ENCODE results near the gene DMBT1. TPM values are rescaled to one million over a fixed set of nuclear protein-coding genes. Genes with fewer than 3 reads are reported as not detected.

DMBT1 gene
- total RNA-seq, 1 experiment from 2014 or later = 0.62 TPM

DNA sequence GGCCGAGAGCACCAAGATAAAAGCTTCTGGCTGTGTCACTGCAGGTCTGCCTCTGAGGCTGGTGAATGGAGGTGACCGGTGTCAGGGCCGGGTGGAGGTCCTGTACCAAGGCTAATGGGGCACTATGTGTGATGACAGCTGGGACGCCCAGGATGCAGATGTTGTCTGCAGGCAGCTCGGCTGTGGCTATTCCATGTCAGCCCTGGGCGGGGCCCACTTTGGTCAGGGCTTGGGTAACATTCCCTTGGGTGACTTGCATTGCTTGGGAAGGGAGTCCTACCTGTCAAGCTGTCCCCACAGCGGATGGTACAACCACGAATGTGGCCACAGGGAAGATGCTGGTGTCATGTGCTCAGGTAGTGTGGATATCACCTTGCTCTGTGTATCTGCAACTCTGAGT is 8.0 kb downstream of the DMBT1 start:
- H3K9me3 ChIP-seq (ENCODE audit: low read length) = no peaks in the 10 kb centered on the region
- CTCF ChIA-PET = no interaction called here
- no peaks in the 10 kb centered on the region for H3K9me2 ChIP-seq (replicated peaks; ENCODE audit: low read length)
- peaks cover 3% of the 10 kb centered on the region; the same call in 1 of the 2 replicates for H3K4me1 ChIP-seq (ENCODE audit: insufficient read depth, low read length)
- intact Hi-C loops (cut with micrococcal nuclease) = loop anchor here (5.0 to 10.0 kb wide), 4 partner anchors 101 to 271 kb away; no protein-coding TSS in a partner anchor
- DNase-seq (no peak), ATAC-seq (no peak)
- no peaks in the 10 kb centered on the region for H4K20me1 ChIP-seq (ENCODE audit: low read length)
- no peaks in the 10 kb centered on the region for H3F3A ChIP-seq (ENCODE audit: low read length, unreplicated experiment)
- TF ChIP-seq, protein P1, sequence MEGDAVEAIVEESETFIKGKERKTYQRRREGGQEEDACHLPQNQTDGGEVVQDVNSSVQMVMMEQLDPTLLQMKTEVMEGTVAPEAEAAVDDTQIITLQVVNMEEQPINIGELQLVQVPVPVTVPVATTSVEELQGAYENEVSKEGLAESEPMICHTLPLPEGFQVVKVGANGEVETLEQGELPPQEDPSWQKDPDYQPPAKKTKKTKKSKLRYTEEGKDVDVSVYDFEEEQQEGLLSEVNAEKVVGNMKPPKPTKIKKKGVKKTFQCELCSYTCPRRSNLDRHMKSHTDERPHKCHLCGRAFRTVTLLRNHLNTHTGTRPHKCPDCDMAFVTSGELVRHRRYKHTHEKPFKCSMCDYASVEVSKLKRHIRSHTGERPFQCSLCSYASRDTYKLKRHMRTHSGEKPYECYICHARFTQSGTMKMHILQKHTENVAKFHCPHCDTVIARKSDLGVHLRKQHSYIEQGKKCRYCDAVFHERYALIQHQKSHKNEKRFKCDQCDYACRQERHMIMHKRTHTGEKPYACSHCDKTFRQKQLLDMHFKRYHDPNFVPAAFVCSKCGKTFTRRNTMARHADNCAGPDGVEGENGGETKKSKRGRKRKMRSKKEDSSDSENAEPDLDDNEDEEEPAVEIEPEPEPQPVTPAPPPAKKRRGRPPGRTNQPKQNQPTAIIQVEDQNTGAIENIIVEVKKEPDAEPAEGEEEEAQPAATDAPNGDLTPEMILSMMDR (conservative IDR thresholded peaks at IDR 0.05; ENCODE audit: low read depth, low read length) = no peak
- no peak for TF ChIP-seq EZH2phosphoT487 (IDR thresholded peaks at IDR 0.05; ENCODE audit: borderline replicate concordance, low read length)
- no peak for TF ChIP-seq EZH2 (IDR thresholded peaks at IDR 0.05; ENCODE audit: low read length, unreplicated experiment)
- no peaks in the 10 kb centered on the region for H3K79me2 ChIP-seq (ENCODE audit: low read length)
- POLR2A ChIA-PET (ENCODE audit: unreplicated experiment) = no interaction called here
- H3K4me2 ChIP-seq (ENCODE audit: low read length) = no peak overlapping the region
- H3K27ac ChIP-seq (ENCODE audit: low read length) = no peak overlapping the region
- no peaks in the 10 kb centered on the region; the same call in 1 of the 2 replicates for H3K36me3 ChIP-seq (ENCODE audit: low read depth, low read length)
- H3K4me3 ChIP-seq (ENCODE audit: low read length) = no peak overlapping the region
- H3K9ac ChIP-seq (ENCODE audit: low read length) = no peak overlapping the region
- H3K27me3 ChIP-seq (ENCODE audit: low read length) = peaks cover 4% of the 10 kb centered on the region; the same call in 1 of the 2 replicates
- BruUV-seq (replicated peaks) = no TSS peak
- no peak overlapping the region for H2AFZ ChIP-seq (ENCODE audit: low read length)

DNA sequence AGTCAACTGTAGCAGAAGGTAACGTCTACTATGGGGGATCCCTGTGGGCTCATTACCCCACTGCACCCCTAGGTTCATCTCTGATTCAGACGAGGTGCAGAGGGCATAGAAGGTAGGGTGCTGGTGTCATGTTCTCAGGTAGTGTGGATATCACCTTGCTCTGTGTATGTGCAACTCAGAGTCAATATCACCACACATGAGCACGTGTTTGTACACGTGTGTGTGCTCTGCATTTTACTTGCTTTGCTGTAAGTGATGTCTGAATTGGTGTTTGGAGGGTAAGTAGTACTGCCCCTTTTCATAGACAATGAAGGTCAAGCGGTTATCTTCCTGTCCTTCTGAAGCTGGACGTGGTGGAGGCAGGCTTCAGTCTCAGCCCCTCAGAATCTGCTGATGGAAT is 10.4 kb downstream of the DMBT1 start:
- H3F3A ChIP-seq (ENCODE audit: low read length, unreplicated experiment) = no peaks in the 10 kb centered on the region
- H3K4me1 ChIP-seq (ENCODE audit: insufficient read depth, low read length) = peaks cover 2% of the 10 kb centered on the region; the same call in 1 of the 2 replicates
- intact Hi-C loops (cut with micrococcal nuclease) = no loop called here
- BruUV-seq (replicated peaks) = no TSS peak
- H3K9me2 ChIP-seq (replicated peaks; ENCODE audit: low read length) = no peaks in the 10 kb centered on the region
- no peak overlapping the region for H3K4me2 ChIP-seq (ENCODE audit: low read length)
- POLR2A ChIA-PET (ENCODE audit: unreplicated experiment) = no interaction called here
- H3K36me3 ChIP-seq (ENCODE audit: low read depth, low read length) = no peaks in the 10 kb centered on the region
- H3K9ac ChIP-seq (ENCODE audit: low read length) = no peak overlapping the region
- ATAC-seq (no peak), DNase-seq (no peak)
- H3K9me3 ChIP-seq (ENCODE audit: low read length) = no peaks in the 10 kb centered on the region
- no peaks in the 10 kb centered on the region for H3K27me3 ChIP-seq (ENCODE audit: low read length)
- H2AFZ ChIP-seq (ENCODE audit: low read length) = no peak overlapping the region
- H3K27ac ChIP-seq (ENCODE audit: low read length) = no peak overlapping the region
- no peak for TF ChIP-seq EZH2 (IDR thresholded peaks at IDR 0.05; ENCODE audit: low read length, unreplicated experiment)
- TF ChIP-seq, protein P1 (conservative IDR thresholded peaks at IDR 0.05; ENCODE audit: low read depth, low read length) = no peak
- no peak for TF ChIP-seq EZH2phosphoT487 (IDR thresholded peaks at IDR 0.05; ENCODE audit: borderline replicate concordance, low read length)
- no peak overlapping the region for H3K4me3 ChIP-seq (ENCODE audit: low read length)
- no peaks in the 10 kb centered on the region for H4K20me1 ChIP-seq (ENCODE audit: low read length)
- CTCF ChIA-PET = no interaction called here
- H3K79me2 ChIP-seq (ENCODE audit: low read length) = no peaks in the 10 kb centered on the region

DNA sequence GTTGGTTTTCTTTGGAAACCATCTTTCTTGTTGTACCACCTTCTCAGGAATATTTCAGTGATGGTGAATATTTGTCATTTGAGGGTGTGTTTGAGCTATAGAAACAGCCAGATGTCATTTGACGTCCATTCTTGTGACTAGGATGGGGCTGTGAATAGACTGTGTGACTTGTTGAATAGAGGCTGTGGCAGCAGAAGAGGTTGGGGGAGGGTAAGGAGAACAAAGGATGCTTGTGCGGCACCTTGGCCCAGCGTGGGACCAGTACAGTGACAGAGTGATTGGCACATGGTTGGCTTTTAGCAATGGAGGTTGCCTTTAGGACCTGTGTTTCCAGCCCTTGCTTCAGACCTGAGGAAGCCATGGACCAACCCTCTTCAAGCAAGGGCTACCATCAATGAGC is 11.3 kb downstream of the DMBT1 start:
- Histone ChIP-seq H3K4me2 (ENCODE audit: low read length) (no peak overlapping the region), H3K4me3 (ENCODE audit: low read length) (no peak overlapping the region), H3K79me2 (ENCODE audit: low read length) (no peaks in the 10 kb centered on the region), H3K9ac (ENCODE audit: low read length) (no peak overlapping the region), H3F3A (ENCODE audit: low read length, unreplicated experiment) (no peaks in the 10 kb centered on the region), H2AFZ (ENCODE audit: low read length) (no peak overlapping the region), H3K27ac (ENCODE audit: low read length) (no peak overlapping the region), H3K27me3 (ENCODE audit: low read length) (no peaks in the 10 kb centered on the region), H3K9me3 (ENCODE audit: low read length) (no peaks in the 10 kb centered on the region), H3K9me2 (replicated peaks; ENCODE audit: low read length) (no peaks in the 10 kb centered on the region), H3K4me1 (ENCODE audit: insufficient read depth, low read length) (no peaks in the 10 kb centered on the region), H4K20me1 (ENCODE audit: low read length) (no peaks in the 10 kb centered on the region), H3K36me3 (ENCODE audit: low read depth, low read length) (no peaks in the 10 kb centered on the region)
- no peak for ATAC-seq
- TF ChIP-seq EZH2 (IDR thresholded peaks at IDR 0.05; ENCODE audit: low read length, unreplicated experiment) (no peak), EZH2phosphoT487 (IDR thresholded peaks at IDR 0.05; ENCODE audit: borderline replicate concordance, low read length) (no peak)
- TF ChIP-seq, protein P1 (conservative IDR thresholded peaks at IDR 0.05; ENCODE audit: low read depth, low read length) = no peak
- CTCF ChIA-PET = no interaction called here
- POLR2A ChIA-PET (ENCODE audit: unreplicated experiment) = no interaction called here
- no TSS peak for BruUV-seq (replicated peaks)
- intact Hi-C loops (cut with micrococcal nuclease) = no loop called here
- no peak for DNase-seq

Measured in PC-3 (cell line).